Esophagus (tissue), 2 donors: Measurements from ENCODE around the gene RNH1. TPM values are rescaled to one million over a fixed set of nuclear protein-coding genes. Genes with fewer than 3 reads are reported as not detected.

Source experiments
- H3K27ac ChIP-seq, 2 donors: one replicate each; pipeline ENCODE4 v1.5.1; 2013; ENCODE audit warnings: low read depth in 2 of 2, mild to moderate bottlenecking in 2 of 2, inconsistent platforms in 1 of 2, low read length in 1 of 2, moderate library complexity in 1 of 2
- H3K27me3 ChIP-seq, 2 donors: one replicate each; pipeline ENCODE4 v1.6.1; 2013; ENCODE audit warnings: low read length in 2 of 2, control low read depth in 1 of 2, mild to moderate bottlenecking in 1 of 2; ENCODE audit not compliant: insufficient read depth in 2 of 2, control insufficient read depth in 1 of 2
- H3K36me3 ChIP-seq, 2 donors: one replicate each; pipeline ENCODE4 v1.6.1; 2013; ENCODE audit warnings: low read length in 1 of 2; ENCODE audit not compliant: control insufficient read depth in 2 of 2, insufficient read depth in 2 of 2
- H3K4me1 ChIP-seq, 2 donors: one replicate each; pipeline ENCODE4 v1.6.1; 2013; ENCODE audit warnings: low read length in 1 of 2; ENCODE audit not compliant: control insufficient read depth in 2 of 2, insufficient read depth in 2 of 2
- H3K4me3 ChIP-seq, 2 donors: one replicate each; pipeline ENCODE4 v1.5.1; 2013; ENCODE audit warnings: low read length in 2 of 2, mild to moderate bottlenecking in 2 of 2, low read depth in 1 of 2, moderate library complexity in 1 of 2
- H3K9me3 ChIP-seq, 2 donors: one replicate each; pipeline ENCODE4 v1.6.1; 2013; ENCODE audit warnings: mild to moderate bottlenecking in 2 of 2, low read depth in 1 of 2, low read length in 1 of 2, moderate library complexity in 1 of 2; ENCODE audit not compliant: control insufficient read depth in 2 of 2, insufficient read depth in 1 of 2
- WGBS, 2 donors: extraction: QIAGEN DNeasy Blood & Tissue Kit; methylation state at CpG; one replicate each; pipeline ENCODE4 v1.1.7; 2013; 5-methylcytosine and 5-hydroxymethylcytosine counted together
- polyA plus RNA-seq, 2 donors: library from polyadenylated mRNA; stranded (reverse); fragments of 200-250 nt; gene quantifications; one replicate each; pipeline ENCODE4 v1.2.3, GENCODE V29; 2013
- donor health status: healthy with polysubstance abuse.
- donor health status: Bipolar disorder and iron deficiency.

Gene RNH1
- polyA plus RNA-seq, 2 donors: 106 to 219 TPM

DNA sequence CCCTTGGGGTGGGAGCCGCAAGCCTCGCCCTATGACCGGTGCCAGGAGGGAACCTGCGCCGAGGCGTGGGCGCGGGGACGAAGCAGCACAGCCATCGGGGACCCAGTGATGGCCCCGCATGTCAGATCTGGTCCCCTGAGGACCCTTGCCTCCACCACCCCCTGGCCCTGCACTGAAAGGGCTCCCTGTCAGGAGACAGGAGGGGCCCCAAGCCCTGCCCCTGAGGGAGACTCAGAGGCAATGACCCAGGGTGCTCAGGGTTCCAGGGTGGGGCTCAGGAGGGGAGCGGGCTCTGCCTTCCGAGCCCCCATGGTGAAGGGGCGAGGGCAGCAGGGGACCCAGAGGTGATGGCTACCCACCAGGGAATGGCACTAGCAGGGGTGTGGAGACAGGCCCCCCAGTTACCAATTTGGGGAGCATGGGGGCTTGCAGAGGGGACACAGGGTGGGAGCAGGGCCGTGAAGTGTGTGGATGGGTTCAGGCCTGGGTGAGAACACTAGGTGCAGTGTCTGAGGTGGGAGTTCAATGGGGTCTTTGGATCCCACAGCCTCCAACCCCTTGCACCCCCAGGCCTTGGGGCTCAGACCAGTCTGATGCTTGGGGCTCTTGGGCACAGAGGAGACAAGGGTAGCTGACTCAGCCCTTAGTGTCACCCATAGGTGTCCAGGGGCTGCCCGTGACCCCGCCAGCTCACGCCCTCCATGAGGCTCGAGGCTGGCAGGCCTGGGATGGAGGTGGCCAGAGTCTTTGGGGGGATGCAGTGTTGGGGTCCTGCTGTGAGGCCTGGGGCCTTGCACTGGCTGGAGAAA lies 30.8 kb upstream of the RNH1 start:
- 40 to 45% methylated on average over 19 of the region's 19 CpGs for WGBS, 2 donors
- H3K27me3 ChIP-seq: no peaks in the 10 kb centered on the region
- H3K36me3 ChIP-seq: peaks cover 0 to 16% of the 10 kb centered on the region in 2 donors
- H3K9me3 ChIP-seq: no peaks in the 10 kb centered on the region
- peak overlapping the region; percentile 20 to 41 for H3K4me3 ChIP-seq
- H3K27ac ChIP-seq: peak overlapping the region in 1 of 2 donors; percentile 0
- peaks cover 5 to 23% of the 10 kb centered on the region in 2 donors for H3K4me1 ChIP-seq

DNA sequence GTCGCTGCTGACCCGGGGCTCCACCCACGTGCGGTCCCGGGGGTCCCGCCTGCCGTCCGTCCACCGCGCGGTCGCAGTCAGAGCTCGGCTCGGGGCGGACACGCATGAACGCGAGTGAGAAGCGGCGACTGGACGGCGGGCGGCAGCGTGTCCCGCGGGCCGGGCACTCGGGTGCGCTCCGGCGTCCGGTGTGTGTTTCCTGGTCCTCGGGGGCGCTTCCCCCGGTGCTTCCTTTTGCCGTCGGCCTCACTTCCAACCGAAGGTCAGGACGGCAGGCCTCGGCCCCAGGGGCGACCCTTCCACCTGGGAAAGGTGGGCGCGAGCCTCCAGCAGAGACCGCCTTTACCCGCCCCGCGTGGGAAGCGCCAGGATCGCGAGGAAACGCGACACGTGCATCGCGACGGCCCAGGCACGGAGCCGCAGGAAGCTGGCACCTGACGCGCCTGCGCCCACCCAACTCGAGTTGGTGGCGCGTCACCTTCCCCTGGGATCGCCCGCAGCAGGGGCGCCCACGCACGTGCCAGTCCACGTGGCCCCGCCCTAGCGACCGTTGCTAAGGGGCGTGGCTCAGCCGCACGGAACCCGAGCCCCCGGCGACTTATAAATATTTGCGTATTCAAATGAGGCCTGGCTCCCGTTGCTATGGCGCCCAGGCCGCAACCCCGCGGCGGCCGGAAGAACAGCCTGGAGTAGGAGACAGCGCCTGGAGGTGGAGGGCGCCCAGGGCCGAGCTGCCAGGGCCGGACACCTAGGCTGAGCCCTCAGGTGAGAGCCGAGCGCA lies 30.0 kb upstream of the RNH1 start, which contains the start of gene LRRC56:
Gene LRRC56 (plus strand): TSS at position 687 of the 781 bp plus-strand sequence. CDS start 3,158 bp downstream, outside the sequence.
- Histone ChIP-seq H3K27ac (peak within 1 kb of the TSS; percentile 17 to 61), H3K4me3 (peak within 1 kb of the TSS; percentile 20 to 41), H3K9me3 (no peaks in the 10 kb centered on the region), H3K27me3 (no peaks in the 10 kb centered on the region), H3K4me1 (peaks cover 5 to 29% of the 10 kb centered on the region in 2 donors), H3K36me3 (peaks cover 0 to 24% of the 10 kb centered on the region in 2 donors)
- WGBS, 2 donors: 1 to 4% methylated on average over 87 to 93 of the region's 93 CpGs

DNA sequence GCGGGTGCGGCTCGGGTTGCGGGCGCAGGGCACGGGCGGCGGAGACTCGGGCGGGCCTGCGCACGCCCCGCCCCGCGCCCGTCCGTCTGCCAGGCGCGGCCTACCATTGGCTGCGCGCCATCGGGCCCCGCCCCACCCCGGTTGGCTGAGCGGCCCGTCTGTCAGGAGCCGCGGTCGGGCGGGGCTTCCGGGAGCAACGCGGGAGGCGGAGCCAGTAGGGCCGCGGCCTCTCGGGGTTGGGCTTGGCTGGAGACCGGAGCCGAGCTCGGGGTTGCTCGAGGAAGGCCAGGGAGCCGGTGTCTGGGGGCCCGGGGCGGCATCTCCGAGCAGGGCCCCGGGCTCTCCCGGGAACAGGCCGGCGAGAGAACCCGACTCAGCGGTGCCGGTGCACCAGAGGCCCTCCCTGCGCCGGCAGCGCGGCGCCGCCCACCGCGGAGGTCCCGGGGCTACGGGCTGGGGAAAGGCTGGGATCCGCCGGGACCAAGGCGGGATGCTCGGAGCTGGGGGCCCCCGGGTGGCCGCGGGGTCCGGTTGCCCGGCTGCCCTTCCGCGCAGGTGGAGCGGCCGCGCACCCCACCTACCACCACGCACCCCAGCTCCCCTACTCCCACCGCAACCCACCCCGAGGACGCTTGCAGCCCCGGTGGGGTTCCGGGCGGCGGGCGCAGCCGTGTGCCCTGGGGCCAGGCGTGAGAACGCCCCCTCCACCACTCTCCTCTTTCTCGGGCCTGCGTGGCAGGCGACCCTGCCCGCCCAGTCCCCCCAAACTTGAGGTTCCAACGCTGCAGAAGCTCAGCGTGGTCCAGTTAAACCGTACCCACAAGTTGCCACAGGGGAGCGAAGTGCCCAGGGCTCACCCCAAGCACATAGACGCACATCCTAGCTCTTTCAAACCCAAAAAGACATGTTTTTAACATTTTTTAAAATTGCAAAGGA lies 28.7 kb upstream of the RNH1 start, which contains the start of gene HRAS:
Gene HRAS (minus strand): TSS at position 58 of the 936 bp plus-strand sequence.
- Histone ChIP-seq H3K4me1 (peaks cover 5 to 29% of the 10 kb centered on the region in 2 donors), H3K27me3 (no peaks in the 10 kb centered on the region), H3K4me3 (peak within 1 kb of the TSS; percentile 72 to 81), H3K27ac (peak within 1 kb of the TSS; percentile 82 to 97), H3K9me3 (no peaks in the 10 kb centered on the region), H3K36me3 (peaks cover 0 to 35% of the 10 kb centered on the region in 2 donors)
- 2% methylated on average over 65 to 97 of the region's 97 CpGs for WGBS, 2 donors

DNA sequence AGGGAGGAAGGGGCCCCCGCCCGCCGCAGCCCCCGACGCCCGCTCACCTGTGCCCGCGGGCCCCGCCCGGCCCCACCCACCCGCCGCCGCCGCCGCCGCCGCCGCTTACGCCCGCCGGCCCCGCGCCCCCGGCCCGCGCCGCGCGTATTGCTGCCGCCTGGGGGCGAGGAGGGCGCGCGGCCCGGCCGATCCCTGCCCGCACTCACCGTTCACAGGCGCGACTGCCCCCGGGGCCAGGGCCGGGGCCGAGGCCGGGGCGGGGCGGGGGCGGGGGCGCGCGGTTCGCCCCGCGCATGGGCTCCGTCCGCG lies 28.1 kb upstream of the RNH1 start:
- H3K27me3 ChIP-seq: no peaks in the 10 kb centered on the region
- peak overlapping the region; percentile 72 to 81 for H3K4me3 ChIP-seq
- H3K36me3 ChIP-seq: peaks cover 0 to 35% of the 10 kb centered on the region in 2 donors
- H3K9me3 ChIP-seq: no peaks in the 10 kb centered on the region
- peaks cover 5 to 29% of the 10 kb centered on the region in 2 donors for H3K4me1 ChIP-seq
- 1% methylated on average over 55 of the region's 56 CpGs; no CpG with 5 or more reads in 1 of the 2 donors for WGBS, 2 donors
- H3K27ac ChIP-seq: peak overlapping the region; percentile 82 to 97

DNA sequence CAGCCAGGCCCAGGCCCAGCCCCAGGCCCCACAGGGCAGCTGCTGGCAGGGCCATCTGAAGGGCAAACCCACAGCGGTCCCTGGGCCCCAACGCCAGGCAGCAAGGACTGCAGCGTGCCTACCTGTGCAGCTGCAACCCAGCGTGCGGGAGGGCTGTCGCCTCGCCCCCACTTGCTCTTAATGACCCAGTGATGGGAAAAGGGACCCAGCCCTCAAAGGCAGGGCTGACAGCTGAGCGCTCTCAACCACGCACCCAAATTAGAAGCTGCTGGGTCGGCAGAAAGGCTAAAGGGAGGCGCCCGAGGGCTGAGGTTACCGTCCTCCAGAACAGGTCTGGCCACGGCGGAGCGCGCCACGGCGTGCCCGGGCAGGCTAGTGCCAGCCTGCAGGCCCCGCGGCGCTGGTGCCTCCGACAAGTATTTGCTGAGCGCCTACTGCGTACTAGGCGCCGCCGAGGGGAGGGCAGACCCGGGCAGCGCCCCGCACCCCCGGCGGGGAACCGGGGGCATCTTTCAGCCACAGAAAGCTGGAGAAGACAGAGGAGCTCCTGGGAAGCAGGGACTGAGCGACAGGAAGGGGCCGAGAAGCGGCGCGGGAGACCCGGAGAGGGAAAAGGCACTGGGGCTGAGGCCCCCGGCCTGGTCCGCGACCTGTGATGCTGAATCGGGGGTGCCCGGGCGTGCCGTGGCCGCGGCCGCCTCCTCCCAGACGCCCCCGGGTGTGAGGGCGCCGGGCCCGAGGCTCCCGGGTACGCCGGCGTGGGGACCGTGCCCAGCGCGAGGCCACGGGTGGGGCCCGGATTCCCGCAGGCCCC lies 27.6 kb upstream of the RNH1 start:
- Histone ChIP-seq H3K4me3 (peak overlapping the region; percentile 72 to 81), H3K36me3 (peaks cover 0 to 35% of the 10 kb centered on the region in 2 donors), H3K27ac (peak overlapping the region; percentile 82 to 97), H3K4me1 (peaks cover 5 to 32% of the 10 kb centered on the region in 2 donors), H3K27me3 (no peaks in the 10 kb centered on the region), H3K9me3 (no peaks in the 10 kb centered on the region)
- 5% methylated on average over 57 to 66 of the region's 66 CpGs for WGBS, 2 donors

DNA sequence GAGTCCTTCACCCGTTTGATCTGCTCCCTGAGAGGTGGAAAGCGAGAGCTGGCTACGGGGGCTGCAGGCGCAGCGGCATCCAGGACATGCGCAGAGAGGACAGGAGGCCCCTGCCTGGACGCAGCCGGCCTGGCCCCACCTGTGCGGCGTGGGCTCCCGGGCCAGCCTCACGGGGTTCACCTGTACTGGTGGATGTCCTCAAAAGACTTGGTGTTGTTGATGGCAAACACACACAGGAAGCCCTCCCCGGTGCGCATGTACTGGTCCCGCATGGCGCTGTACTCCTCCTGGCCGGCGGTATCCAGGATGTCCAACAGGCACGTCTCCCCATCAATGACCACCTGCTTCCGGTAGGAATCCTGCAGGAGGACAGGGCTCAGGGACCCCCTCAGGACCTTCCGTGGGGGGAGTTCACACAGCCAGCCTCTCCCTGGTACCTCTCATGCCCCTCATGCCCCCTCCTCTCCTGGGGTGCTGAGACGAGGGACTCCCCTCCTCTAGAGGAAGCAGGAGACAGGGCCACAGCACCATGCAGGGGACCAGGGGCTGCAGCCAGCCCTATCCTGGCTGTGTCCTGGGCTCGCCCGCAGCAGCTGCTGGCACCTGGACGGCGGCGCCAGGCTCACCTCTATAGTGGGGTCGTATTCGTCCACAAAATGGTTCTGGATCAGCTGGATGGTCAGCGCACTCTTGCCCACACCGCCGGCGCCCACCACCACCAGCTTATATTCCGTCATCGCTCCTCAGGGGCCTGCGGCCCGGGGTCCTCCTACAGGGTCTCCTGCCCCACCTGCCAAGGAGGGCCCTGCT lies 26.7 kb upstream of the RNH1 start:
- H3K27ac ChIP-seq: peak overlapping the region; percentile 24 to 60
- peaks cover 5 to 32% of the 10 kb centered on the region in 2 donors for H3K4me1 ChIP-seq

DNA sequence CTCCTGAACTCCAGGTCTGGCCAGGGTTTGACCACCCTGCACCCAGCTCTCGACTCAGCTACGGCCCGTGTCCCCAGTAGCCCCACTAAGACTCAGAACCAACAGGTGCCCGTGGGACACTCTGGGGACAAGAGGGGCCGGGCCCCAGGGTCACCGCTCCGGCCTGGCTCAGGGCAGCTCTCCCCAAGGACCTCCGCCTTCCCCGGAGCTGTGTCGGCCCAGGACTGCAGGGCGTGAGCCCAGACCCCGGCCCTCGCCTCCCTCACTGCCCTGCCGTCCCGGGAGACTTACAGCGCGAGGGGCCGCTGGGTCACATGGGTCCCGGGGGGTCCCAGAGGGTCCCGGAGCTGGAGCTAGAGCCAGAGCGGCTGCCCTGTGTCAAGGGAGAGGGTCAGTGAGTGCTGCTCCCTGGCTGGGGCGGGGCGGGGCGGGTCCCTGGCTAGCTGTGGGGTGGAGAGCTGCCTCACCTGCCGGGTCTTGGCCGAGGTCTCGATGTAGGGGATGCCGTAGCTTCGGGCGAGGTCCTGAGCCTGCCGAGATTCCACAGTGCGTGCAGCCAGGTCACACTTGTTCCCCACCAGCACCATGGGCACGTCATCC lies 26.0 kb upstream of the RNH1 start:
- no peak overlapping the region for H3K27ac ChIP-seq

More for the DNA sequence above, 26.7 kb upstream of the RNH1 start:
- 87 to 88% methylated on average over 36 to 37 of the region's 37 CpGs for WGBS, 2 donors
- Histone ChIP-seq H3K9me3 (no peaks in the 10 kb centered on the region), H3K27me3 (no peaks in the 10 kb centered on the region), H3K4me3 (peak overlapping the region; percentile 72 to 81), H3K36me3 (peaks cover 0 to 37% of the 10 kb centered on the region in 2 donors)

More for the DNA sequence above, 26.0 kb upstream of the RNH1 start:
- Histone ChIP-seq H3K4me1 (peaks cover 5 to 32% of the 10 kb centered on the region in 2 donors), H3K36me3 (peaks cover 0 to 38% of the 10 kb centered on the region in 2 donors), H3K9me3 (no peaks in the 10 kb centered on the region), H3K27me3 (no peaks in the 10 kb centered on the region), H3K4me3 (no peak overlapping the region)
- WGBS, 2 donors: 84 to 85% methylated on average over 33 of the region's 33 CpGs
